Ramos (cell line): Measurements from ENCODE around the gene DYDC1.
"Not testable (repeated sequence)": the region's sequence is repeated elsewhere in the genome, so short reads cannot be mapped to it uniquely, and the experiment has no call there.

Source experiments
- in situ Hi-C: fragments of 300-500 bp; cut with MboI; formaldehyde crosslinking; loops from one replicate; pipeline ENCODE4 v1.14.3; 2022; ENCODE audit warnings: low sequenced_read_pairs; ENCODE audit not compliant: unreplicated experiment

Gene DYDC1

GRCh38 chr10:80344912-80345311, 11.6 kb downstream of the DYDC1 start:
- in situ Hi-C loops, result no loop called here

- in situ Hi-C loops, result no loop called here
Measured at GRCh38 chr10:80344276-80344675, 12.3 kb downstream of the DYDC1 start.

- in situ Hi-C loops, result no loop called here
Measured at GRCh38 chr10:80333983-80334382, 22.6 kb downstream of the DYDC1 start.

GRCh38 chr10:80324891-80325364, 31.6 kb downstream of the DYDC1 start:
- in situ Hi-C loops, result no loop called here

- in situ Hi-C loops, result no loop called here
Measured at GRCh38 chr10:80324086-80324485, 32.5 kb downstream of the DYDC1 start.

GRCh38 chr10:80323311-80323710, 33.2 kb downstream of the DYDC1 start:
- in situ Hi-C loops, result no loop called here

GRCh38 chr10:80322711-80323110, 33.8 kb downstream of the DYDC1 start:
- in situ Hi-C loops, result no loop called here

- in situ Hi-C loops, result no loop called here
Measured at GRCh38 chr10:80322158-80322557, 34.4 kb downstream of the DYDC1 start.

- in situ Hi-C loops, result no loop called here
Measured at GRCh38 chr10:80321183-80321582, 35.4 kb downstream of the DYDC1 start.

GRCh38 chr10:80320377-80320776, 36.2 kb downstream of the DYDC1 start:
- in situ Hi-C loops, result no loop called here

GRCh38 chr10:80319725-80320290, 36.7 kb downstream of the DYDC1 start:
- in situ Hi-C loops, result no loop called here

- in situ Hi-C loops, result no loop called here
Measured at GRCh38 chr10:80319318-80319717, 37.2 kb downstream of the DYDC1 start.

- in situ Hi-C loops, result no loop called here
Measured at GRCh38 chr10:80318742-80319141, 37.8 kb downstream of the DYDC1 start.

GRCh38 chr10:80315391-80315790, 41.2 kb downstream of the DYDC1 start:
- in situ Hi-C loops, result no loop called here

GRCh38 chr10:80313523-80313922, 43.0 kb downstream of the DYDC1 start:
- in situ Hi-C loops, result no loop called here

- in situ Hi-C loops, result not testable (repeated sequence)
Measured at GRCh38 chr10:80305989-80306388, 50.6 kb downstream of the DYDC1 start.

GRCh38 chr10:80296942-80297341, 59.6 kb downstream of the DYDC1 start:
- in situ Hi-C loops, result no loop called here

GRCh38 chr10:80292607-80293239, 63.8 kb downstream of the DYDC1 start:
- in situ Hi-C loops, result no loop called here

- in situ Hi-C loops, result no loop called here
Measured at GRCh38 chr10:80290474-80291220, 65.9 kb downstream of the DYDC1 start.

- in situ Hi-C loops, result no loop called here
Measured at GRCh38 chr10:80289451-80290287, 66.9 kb downstream of the DYDC1 start, which contains the start of gene MAT1A. MAT1A (minus strand) TSS chr10:80289658; CDS start chr10:80289423, 235 bp downstream.
